Activated B cell treated with CpG ODN at 0.5 μM for 24 hours (primary cell): ENCODE results near the gene MACROD2. TPM values are rescaled to one million over a fixed set of nuclear protein-coding genes. Genes with fewer than 3 reads are reported as not detected.

Experiments
- ATAC-seq: fragments of 200-7000 bp; cut with Tn5 transposase; one replicate; pipeline ENCODE4 v1.10.0; 2021; ENCODE audit warnings: low read depth, mild to moderate bottlenecking, moderate library complexity
- CTCF ChIA-PET: fragments of 350-600 bp; sonication (Branson Sonifier 250); formaldehyde crosslinking; loops from one replicate; lab custom pipeline; 2021; ENCODE audit warnings: antibody characterized with exemption; lab: Charles Lee
- POLR2A ChIA-PET: fragments of 350-600 bp; sonication (Branson Sonifier 250); formaldehyde crosslinking; loops from one replicate; lab custom pipeline; 2021; ENCODE audit warnings: antibody characterized with exemption; lab: Charles Lee
- DNase-seq: peaks from one replicate; pipeline ENCODE4 v3.0.0; 2022
- H3K27ac Mint-ChIP-seq: one replicate; pipeline ENCODE4 v1.8.0; 2020; ENCODE audit warnings: mixed read lengths
- H3K27me3 Mint-ChIP-seq: one replicate; pipeline ENCODE4 v1.8.0; 2021; ENCODE audit warnings: mixed read lengths
- H3K36me3 Mint-ChIP-seq: one replicate; pipeline ENCODE4 v1.8.0; 2021; ENCODE audit warnings: low read depth, mixed read lengths
- H3K4me1 Mint-ChIP-seq: one replicate; pipeline ENCODE4 v1.8.0; 2021; ENCODE audit warnings: mixed read lengths
- H3K4me3 Mint-ChIP-seq: one replicate; pipeline ENCODE4 v1.8.0; 2020; ENCODE audit warnings: mild to moderate bottlenecking, mixed read lengths
- H3K9me3 Mint-ChIP-seq: one replicate; pipeline ENCODE4 v1.8.0; 2020; ENCODE audit warnings: mixed read lengths
- intact Hi-C: fragments of 100-400 bp; cut with micrococcal nuclease; formaldehyde crosslinking; loops from one replicate; pipeline ENCODE4 v1.15.1; 2024
- total RNA-seq: library from RNA; stranded (reverse); gene quantifications from 2 replicates; pipeline ENCODE4 v1.2.3, GENCODE V29; 2022
- TF ChIP-seq, protein P1 (sequence below): fragments of 200-600 bp; IDR thresholded peaks from one replicate; pipeline ENCODE4 v1.8.0; 2022; ENCODE audit warnings: antibody characterized with exemption, mild to moderate bottlenecking

MACROD2 gene
- total RNA-seq, 1 donor from 2014 or later, result 55.1 TPM

DNA sequence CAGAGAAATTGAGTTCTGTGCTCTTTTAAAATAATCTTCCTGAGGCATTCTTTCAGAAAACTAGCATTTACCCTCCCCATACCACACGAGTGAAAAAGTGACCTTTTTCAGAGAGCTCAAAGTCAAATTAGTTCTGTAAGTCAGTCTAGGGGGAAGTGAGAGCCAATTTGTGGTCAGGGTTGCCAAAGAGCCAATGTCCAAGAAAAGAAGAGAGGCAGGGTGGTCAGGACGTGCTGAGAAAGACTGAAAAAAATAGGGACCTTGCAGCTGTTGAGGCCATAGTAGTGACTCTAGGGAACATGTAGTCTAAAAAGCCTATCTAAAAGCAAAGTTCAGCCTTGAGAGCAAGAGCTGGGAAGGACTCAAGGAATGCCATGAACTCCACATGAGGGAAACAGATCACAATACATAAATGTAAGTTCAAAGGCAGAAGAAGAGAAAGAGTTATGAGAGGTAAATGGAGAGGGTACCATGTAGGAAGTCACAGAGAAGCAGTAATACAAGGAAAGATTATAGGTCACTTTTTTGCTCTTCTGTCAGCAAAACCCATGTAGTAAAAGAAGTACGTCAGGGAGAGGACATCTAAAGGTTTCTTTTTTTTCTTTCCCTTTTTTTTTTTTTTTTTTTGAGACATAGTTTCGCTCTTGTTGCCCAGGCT lies 907.2 kb downstream of the MACROD2 start:
- H3K27ac Mint-ChIP-seq, result no peak overlapping the region
- no peak overlapping the region for H3K4me3 Mint-ChIP-seq
- no peaks in the 10 kb centered on the region for H3K4me1 Mint-ChIP-seq
- ChIA-PET CTCF (no interaction called here), POLR2A (no interaction called here)
- no peak for DNase-seq
- TF ChIP-seq, protein P1, sequence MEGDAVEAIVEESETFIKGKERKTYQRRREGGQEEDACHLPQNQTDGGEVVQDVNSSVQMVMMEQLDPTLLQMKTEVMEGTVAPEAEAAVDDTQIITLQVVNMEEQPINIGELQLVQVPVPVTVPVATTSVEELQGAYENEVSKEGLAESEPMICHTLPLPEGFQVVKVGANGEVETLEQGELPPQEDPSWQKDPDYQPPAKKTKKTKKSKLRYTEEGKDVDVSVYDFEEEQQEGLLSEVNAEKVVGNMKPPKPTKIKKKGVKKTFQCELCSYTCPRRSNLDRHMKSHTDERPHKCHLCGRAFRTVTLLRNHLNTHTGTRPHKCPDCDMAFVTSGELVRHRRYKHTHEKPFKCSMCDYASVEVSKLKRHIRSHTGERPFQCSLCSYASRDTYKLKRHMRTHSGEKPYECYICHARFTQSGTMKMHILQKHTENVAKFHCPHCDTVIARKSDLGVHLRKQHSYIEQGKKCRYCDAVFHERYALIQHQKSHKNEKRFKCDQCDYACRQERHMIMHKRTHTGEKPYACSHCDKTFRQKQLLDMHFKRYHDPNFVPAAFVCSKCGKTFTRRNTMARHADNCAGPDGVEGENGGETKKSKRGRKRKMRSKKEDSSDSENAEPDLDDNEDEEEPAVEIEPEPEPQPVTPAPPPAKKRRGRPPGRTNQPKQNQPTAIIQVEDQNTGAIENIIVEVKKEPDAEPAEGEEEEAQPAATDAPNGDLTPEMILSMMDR, result no peak
- H3K36me3 Mint-ChIP-seq, result no peaks in the 10 kb centered on the region
- intact Hi-C loops, result no loop called here
- ATAC-seq, result no peak
- peaks cover 7% of the 10 kb centered on the region for H3K27me3 Mint-ChIP-seq
- no peaks in the 10 kb centered on the region for H3K9me3 Mint-ChIP-seq

DNA sequence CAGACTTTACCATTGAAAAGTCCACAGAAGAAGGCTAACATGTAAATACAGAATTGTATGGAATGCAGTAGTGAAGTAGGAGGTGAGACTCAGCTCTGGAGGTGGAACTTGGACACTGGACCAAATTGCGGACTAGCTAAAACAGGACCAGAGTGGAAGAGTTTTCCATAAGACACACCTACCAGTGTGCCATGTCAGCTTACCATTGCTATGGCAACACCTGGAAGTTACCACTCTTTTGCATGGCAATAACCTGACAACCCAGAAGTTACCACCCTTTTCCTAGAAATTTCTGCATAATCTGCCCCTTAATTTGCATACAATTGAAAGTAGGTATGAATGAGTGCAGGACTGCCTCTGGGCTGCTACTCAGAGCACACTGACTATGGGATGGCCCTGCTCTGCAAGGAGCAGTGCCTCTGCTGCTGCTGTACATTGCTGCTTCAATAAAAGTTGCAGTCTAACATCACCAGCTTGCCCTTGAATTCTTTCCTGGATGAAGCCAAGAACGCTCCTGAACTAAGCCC lies 911.7 kb downstream of the MACROD2 start:
- TF ChIP-seq, protein P1, result no peak
- Mint-ChIP-seq H3K27ac (no peak overlapping the region), H3K27me3 (no peaks in the 10 kb centered on the region), H3K9me3 (no peaks in the 10 kb centered on the region), H3K36me3 (no peaks in the 10 kb centered on the region), H3K4me3 (no peak overlapping the region), H3K4me1 (no peaks in the 10 kb centered on the region)
- POLR2A ChIA-PET, result no interaction called here
- ATAC-seq (no peak), DNase-seq (no peak)
- CTCF ChIA-PET, result no interaction called here
- intact Hi-C loops, result no loop called here

GRCh38 chr20:14910126-14910525 lies 914.8 kb downstream of the MACROD2 start:
- ChIA-PET POLR2A (no interaction called here), CTCF (no interaction called here)
- H3K9me3 Mint-ChIP-seq, result no peaks in the 10 kb centered on the region
- no peak overlapping the region for H3K27ac Mint-ChIP-seq
- no peaks in the 10 kb centered on the region for H3K4me1 Mint-ChIP-seq
- H3K27me3 Mint-ChIP-seq, result peaks cover 4% of the 10 kb centered on the region
- TF ChIP-seq, protein P1, result no peak
- DNase-seq (no peak), ATAC-seq (no peak)
- intact Hi-C loops, result no loop called here
- no peaks in the 10 kb centered on the region for H3K36me3 Mint-ChIP-seq
- H3K4me3 Mint-ChIP-seq, result no peak overlapping the region

- no peaks in the 10 kb centered on the region for H3K4me1 Mint-ChIP-seq
- CTCF ChIA-PET, result no interaction called here
- intact Hi-C loops, result no loop called here
- no peak overlapping the region for H3K27ac Mint-ChIP-seq
- H3K27me3 Mint-ChIP-seq, result peaks cover 6% of the 10 kb centered on the region
- no peaks in the 10 kb centered on the region for H3K9me3 Mint-ChIP-seq
- POLR2A ChIA-PET, result no interaction called here
- TF ChIP-seq, protein P1, result no peak
- ATAC-seq (no peak), DNase-seq (no peak)
- no peak overlapping the region for H3K4me3 Mint-ChIP-seq
- H3K36me3 Mint-ChIP-seq, result no peaks in the 10 kb centered on the region
Measured at GRCh38 chr20:14913896-14914620, 918.7 kb downstream of the MACROD2 start.

DNA sequence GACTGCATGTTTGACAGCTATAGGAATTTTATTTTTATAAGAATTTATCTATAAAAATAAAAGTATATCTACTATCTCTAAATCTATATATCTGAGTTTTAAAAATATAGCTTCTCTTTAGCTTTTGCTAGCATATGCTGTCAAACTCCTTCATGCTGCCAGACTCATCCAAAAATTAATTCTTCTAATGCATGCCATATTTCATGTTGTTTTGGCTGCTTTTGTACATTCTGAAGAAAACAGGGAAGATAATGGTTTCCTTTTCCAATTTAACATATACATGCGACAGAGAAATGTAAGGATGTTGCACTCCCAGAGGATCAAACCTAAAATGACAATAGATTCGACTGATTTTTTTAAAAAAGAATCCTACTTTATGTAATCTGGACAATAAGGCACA lies 919.3 kb downstream of the MACROD2 start:
- Mint-ChIP-seq H3K4me3 (no peak overlapping the region), H3K27ac (no peak overlapping the region), H3K36me3 (no peaks in the 10 kb centered on the region), H3K4me1 (peaks cover 2% of the 10 kb centered on the region), H3K9me3 (no peaks in the 10 kb centered on the region), H3K27me3 (peaks cover 11% of the 10 kb centered on the region)
- DNase-seq (no peak), ATAC-seq (no peak)
- ChIA-PET CTCF (no interaction called here), POLR2A (no interaction called here)
- intact Hi-C loops, result no loop called here
- TF ChIP-seq, protein P1, result no peak
